Measurements from ENCODE around the gene MROH8. TPM values are rescaled to one million over a fixed set of nuclear protein-coding genes. Genes with fewer than 3 reads are reported as not detected.

Gene MROH8
- polyA plus RNA-seq, 1 experiment, result 2.5 TPM

- Histone ChIP-seq H3K4me3 (ENCODE audit: low read depth, low read length) (no peak overlapping the region), H3K27ac (ENCODE audit: low read depth, low read length) (no peak overlapping the region), H3K9me3 (ENCODE audit: control insufficient read depth, insufficient read depth, low read length) (no peaks in the 10 kb centered on the region), H3K27me3 (ENCODE audit: control insufficient read depth, insufficient read depth, low read length) (no peaks in the 10 kb centered on the region)
- ChIA-PET CTCF (interaction anchor here (1.0 kb wide), 1 partner anchor 316 kb away, joined by 5 read pairs; no protein-coding TSS in a partner anchor), POLR2A (no interaction called here)
- no peak for DNase-seq (ENCODE audit: low read depth, low spot score)
- TF ChIP-seq CTCF (IDR thresholded peaks at IDR 0.05; ENCODE audit: low read depth, low read length), result no peak
Measured at GRCh38 chr20:37218441-37218840, 39.1 kb upstream of the MROH8 start.

GRCh38 chr20:37209661-37210314 lies 30.4 kb upstream of the MROH8 start:
- no peak for TF ChIP-seq CTCF (IDR thresholded peaks at IDR 0.05; ENCODE audit: low read depth, low read length)
- no peaks in the 10 kb centered on the region for H3K27me3 ChIP-seq (ENCODE audit: control insufficient read depth, insufficient read depth, low read length)
- ChIA-PET CTCF (interaction anchor here (1.1 kb wide), 1 partner anchor 14 kb away, joined by 3 read pairs; no protein-coding TSS in a partner anchor), POLR2A (no interaction called here)
- H3K27ac ChIP-seq (ENCODE audit: low read depth, low read length), result no peak overlapping the region
- no peaks in the 10 kb centered on the region for H3K9me3 ChIP-seq (ENCODE audit: control insufficient read depth, insufficient read depth, low read length)
- H3K4me3 ChIP-seq (ENCODE audit: low read depth, low read length), result no peak overlapping the region
- no peak for DNase-seq (ENCODE audit: low read depth, low spot score)

GRCh38 chr20:37209193-37209592 lies 29.8 kb upstream of the MROH8 start:
- Histone ChIP-seq H3K4me3 (ENCODE audit: low read depth, low read length) (no peak overlapping the region), H3K9me3 (ENCODE audit: control insufficient read depth, insufficient read depth, low read length) (no peaks in the 10 kb centered on the region), H3K27me3 (ENCODE audit: control insufficient read depth, insufficient read depth, low read length) (no peaks in the 10 kb centered on the region), H3K27ac (ENCODE audit: low read depth, low read length) (no peak overlapping the region)
- ChIA-PET CTCF (interaction anchor here (1.1 kb wide), 1 partner anchor 14 kb away, joined by 3 read pairs; no protein-coding TSS in a partner anchor), POLR2A (no interaction called here)
- TF ChIP-seq CTCF (IDR thresholded peaks at IDR 0.05; ENCODE audit: low read depth, low read length), result no peak
- no peak for DNase-seq (ENCODE audit: low read depth, low spot score)

- Histone ChIP-seq H3K9me3 (ENCODE audit: control insufficient read depth, insufficient read depth, low read length) (no peaks in the 10 kb centered on the region), H3K4me3 (ENCODE audit: low read depth, low read length) (no peak overlapping the region), H3K27me3 (ENCODE audit: control insufficient read depth, insufficient read depth, low read length) (no peaks in the 10 kb centered on the region), H3K27ac (ENCODE audit: low read depth, low read length) (no peak overlapping the region)
- no peak for TF ChIP-seq CTCF (IDR thresholded peaks at IDR 0.05; ENCODE audit: low read depth, low read length)
- DNase-seq (ENCODE audit: low read depth, low spot score), result no peak
- ChIA-PET POLR2A (no interaction called here), CTCF (interaction anchor here (1.2 kb wide), 1 partner anchor 12 kb away, joined by 4 read pairs; no protein-coding TSS in a partner anchor)
Measured at GRCh38 chr20:37207171-37207570, 27.8 kb upstream of the MROH8 start.

- DNase-seq (ENCODE audit: low read depth, low spot score), result no peak
- Histone ChIP-seq H3K27me3 (ENCODE audit: control insufficient read depth, insufficient read depth, low read length) (no peaks in the 10 kb centered on the region), H3K4me3 (ENCODE audit: low read depth, low read length) (no peak overlapping the region), H3K9me3 (ENCODE audit: control insufficient read depth, insufficient read depth, low read length) (no peaks in the 10 kb centered on the region), H3K27ac (ENCODE audit: low read depth, low read length) (no peak overlapping the region)
- ChIA-PET POLR2A (no interaction called here), CTCF (interaction anchor here (0.5 to 1.1 kb wide), 3 partner anchors 10 to 1308 kb away, joined by 3 to 5 read pairs (median 3); no protein-coding TSS in a partner anchor)
- no peak for TF ChIP-seq CTCF (IDR thresholded peaks at IDR 0.05; ENCODE audit: low read depth, low read length)
Measured at GRCh38 chr20:37205794-37206193, 26.4 kb upstream of the MROH8 start.
